Measurements from ENCODE around the gene PLXNB3. TPM values are rescaled to one million over a fixed set of nuclear protein-coding genes. Genes with fewer than 3 reads are reported as not detected.
"Not testable (repeated sequence)": the region's sequence is repeated elsewhere in the genome, so short reads cannot be mapped to it uniquely, and the experiment has no call there.

PLXNB3 gene
- total and polyA plus RNA-seq, 2 donors (not counting 1 experiment from before 2014, with no cell fraction given), result 1.9 to 4.3 TPM

DNA sequence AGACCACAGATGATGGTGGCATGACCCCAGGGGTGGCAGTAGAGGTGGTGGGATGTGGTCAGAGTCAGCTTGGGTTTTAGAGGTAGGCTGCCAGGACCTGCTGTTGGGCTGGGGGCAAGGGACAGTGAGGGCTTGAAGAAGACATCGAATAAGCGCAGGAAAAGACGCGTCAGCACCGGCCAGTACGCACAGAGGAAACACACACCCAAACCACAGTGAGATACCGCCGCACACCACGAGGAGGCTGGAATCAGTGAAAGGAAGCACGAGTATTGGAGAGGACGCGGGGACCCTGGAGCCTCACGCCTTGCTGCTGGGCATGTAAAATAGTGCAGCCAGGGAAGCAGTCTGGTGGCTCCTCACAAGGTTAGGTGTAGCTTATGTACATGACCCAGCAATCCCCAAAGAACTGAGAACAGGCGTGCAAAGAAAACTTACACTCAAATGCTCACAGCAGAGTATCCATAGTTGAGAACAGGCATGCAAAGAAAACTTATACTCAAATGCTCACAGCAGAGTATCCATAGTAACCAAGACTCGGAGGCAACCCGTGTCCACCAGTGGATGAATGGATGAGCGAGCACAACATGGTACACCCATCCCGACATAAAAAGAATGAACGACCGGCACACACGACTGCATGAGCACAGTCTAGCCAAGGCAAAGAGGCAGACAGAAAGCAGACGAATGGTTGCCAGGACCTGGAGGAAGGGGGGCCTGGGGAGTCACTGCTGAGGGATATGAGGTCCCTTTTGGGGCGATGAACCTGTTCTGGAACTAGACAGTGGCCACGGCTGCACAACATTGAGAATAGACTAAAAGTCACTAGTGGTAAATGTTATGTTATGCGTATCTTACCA is 53.0 kb downstream of the PLXNB3 start:
- DNase-seq (ENCODE audit: low read depth in 2 of 2), result no peak
- H4K20me1 ChIP-seq (ENCODE audit: control insufficient read depth, extremely low read depth, insufficient read depth, low read length), result no peaks in the 10 kb centered on the region
- H3K36me3 ChIP-seq (ENCODE audit: control insufficient read depth, insufficient read depth, low read length), result no peaks in the 10 kb centered on the region
- H3K9ac ChIP-seq (ENCODE audit: insufficient read depth, low read length), result no peak overlapping the region
- H3K79me2 ChIP-seq (ENCODE audit: control insufficient read depth, insufficient read depth, low read length), result no peaks in the 10 kb centered on the region
- no peak overlapping the region for H3K27ac ChIP-seq (ENCODE audit: insufficient read depth, low read length)
- H3K9me3 ChIP-seq (ENCODE audit: control insufficient read depth, insufficient read depth, low read depth, low read length), result no peaks in the 10 kb centered on the region
- TF ChIP-seq, protein P1, sequence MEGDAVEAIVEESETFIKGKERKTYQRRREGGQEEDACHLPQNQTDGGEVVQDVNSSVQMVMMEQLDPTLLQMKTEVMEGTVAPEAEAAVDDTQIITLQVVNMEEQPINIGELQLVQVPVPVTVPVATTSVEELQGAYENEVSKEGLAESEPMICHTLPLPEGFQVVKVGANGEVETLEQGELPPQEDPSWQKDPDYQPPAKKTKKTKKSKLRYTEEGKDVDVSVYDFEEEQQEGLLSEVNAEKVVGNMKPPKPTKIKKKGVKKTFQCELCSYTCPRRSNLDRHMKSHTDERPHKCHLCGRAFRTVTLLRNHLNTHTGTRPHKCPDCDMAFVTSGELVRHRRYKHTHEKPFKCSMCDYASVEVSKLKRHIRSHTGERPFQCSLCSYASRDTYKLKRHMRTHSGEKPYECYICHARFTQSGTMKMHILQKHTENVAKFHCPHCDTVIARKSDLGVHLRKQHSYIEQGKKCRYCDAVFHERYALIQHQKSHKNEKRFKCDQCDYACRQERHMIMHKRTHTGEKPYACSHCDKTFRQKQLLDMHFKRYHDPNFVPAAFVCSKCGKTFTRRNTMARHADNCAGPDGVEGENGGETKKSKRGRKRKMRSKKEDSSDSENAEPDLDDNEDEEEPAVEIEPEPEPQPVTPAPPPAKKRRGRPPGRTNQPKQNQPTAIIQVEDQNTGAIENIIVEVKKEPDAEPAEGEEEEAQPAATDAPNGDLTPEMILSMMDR (conservative IDR thresholded peaks at IDR 0.05 in 1 of 2, IDR thresholded peaks at IDR 0.05 in 1 of 2; ENCODE audit: low read depth in 1 of 2, low read length in 2 of 2), result no peak
- TF ChIP-seq EZH2 (IDR thresholded peaks at IDR 0.05; ENCODE audit: low read length, missing control alignments), result no peak
- H3K27me3 ChIP-seq (ENCODE audit: control insufficient read depth, insufficient read depth, low read length), result no peaks in the 10 kb centered on the region
- H3K4me2 ChIP-seq (ENCODE audit: extremely low read depth, insufficient read depth, low read length), result no peak overlapping the region
- H3K4me3 ChIP-seq (replicated peaks in 1 of 4; ENCODE audit: control extremely low read depth in 1 of 4, insufficient read depth in 1 of 4, low read depth in 3 of 4, low read length in 4 of 4), result no peak overlapping the region
- no peak overlapping the region for H2AFZ ChIP-seq (ENCODE audit: low read length)
- H3K4me1 ChIP-seq (ENCODE audit: control insufficient read depth, extremely low read depth, insufficient read depth, low read length), result no peaks in the 10 kb centered on the region

DNA sequence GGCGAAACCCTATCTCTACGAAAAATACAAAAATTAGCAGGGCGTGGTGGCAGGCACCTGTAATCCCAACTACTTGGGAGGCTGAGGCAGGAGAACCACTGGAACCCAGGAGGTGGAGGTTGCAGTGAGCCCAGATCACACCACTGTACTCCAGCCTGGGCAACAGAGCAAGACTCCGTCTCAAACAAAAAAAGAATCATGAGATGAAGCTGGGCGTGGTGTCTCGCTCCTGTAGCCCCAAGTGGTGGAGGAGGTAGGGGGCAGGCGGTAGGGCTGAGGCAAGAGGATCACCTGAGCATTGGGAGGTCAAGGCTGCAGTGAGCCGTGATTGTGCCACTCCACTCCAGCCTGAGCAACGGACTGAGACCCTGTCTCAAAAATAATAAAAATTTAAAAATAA is 54.0 kb downstream of the PLXNB3 start:
- H3K79me2 ChIP-seq (ENCODE audit: control insufficient read depth, insufficient read depth, low read length); H3K4me2 ChIP-seq (ENCODE audit: extremely low read depth, insufficient read depth, low read length); H3K27me3 ChIP-seq (ENCODE audit: control insufficient read depth, insufficient read depth, low read length); H3K9ac ChIP-seq (ENCODE audit: insufficient read depth, low read length); H4K20me1 ChIP-seq (ENCODE audit: control insufficient read depth, extremely low read depth, insufficient read depth, low read length); H3K9me3 ChIP-seq (ENCODE audit: control insufficient read depth, insufficient read depth, low read depth, low read length); DNase-seq (ENCODE audit: low read depth in 2 of 2); H3K36me3 ChIP-seq (ENCODE audit: control insufficient read depth, insufficient read depth, low read length); H2AFZ ChIP-seq (ENCODE audit: low read length); H3K4me3 ChIP-seq (replicated peaks in 1 of 4; ENCODE audit: control extremely low read depth in 1 of 4, insufficient read depth in 1 of 4, low read depth in 3 of 4, low read length in 4 of 4); H3K27ac ChIP-seq (ENCODE audit: insufficient read depth, low read length); H3K4me1 ChIP-seq (ENCODE audit: control insufficient read depth, extremely low read depth, insufficient read depth, low read length): not testable (repeated sequence)

DNA sequence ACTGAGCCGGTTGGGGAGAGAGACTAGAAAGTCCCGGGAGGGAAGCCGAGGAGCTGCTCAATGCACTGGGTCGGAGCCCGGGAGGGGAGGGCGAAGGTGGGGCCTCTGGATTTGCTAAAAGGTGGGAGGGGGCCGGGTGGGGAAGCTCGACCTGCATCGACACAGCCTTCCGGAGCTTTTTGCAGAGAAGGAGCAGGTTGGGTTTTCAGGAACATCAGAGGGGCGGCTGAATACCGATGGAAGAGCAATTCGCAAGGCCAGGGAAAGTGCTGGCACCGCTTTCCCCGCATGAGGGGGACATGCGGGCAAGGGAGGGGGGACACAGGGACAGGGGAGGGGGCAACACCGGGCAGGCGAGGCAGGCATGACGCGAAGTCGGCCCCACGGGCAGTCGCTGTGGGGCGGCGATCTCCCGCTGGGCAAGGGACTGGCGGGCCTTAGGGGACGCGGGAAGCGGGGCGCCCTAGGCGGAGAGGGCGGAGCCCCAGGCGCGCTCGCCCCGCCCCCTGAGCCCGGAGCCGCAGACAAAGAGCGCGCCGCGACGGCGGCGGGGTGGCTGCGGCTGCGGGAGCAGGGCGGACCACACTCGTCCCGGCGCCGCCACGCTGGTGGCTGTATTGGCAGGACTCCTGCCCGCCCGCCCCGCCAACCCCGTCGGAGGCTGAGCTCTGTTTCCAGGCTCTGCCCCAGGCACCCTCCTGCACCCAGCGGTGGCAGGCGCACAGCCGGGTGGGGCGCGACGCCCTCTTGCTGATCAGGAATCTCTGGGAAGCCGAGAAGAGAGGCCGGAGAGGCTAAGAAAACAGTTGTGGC is 54.7 kb downstream of the PLXNB3 start:
- no peak for DNase-seq (ENCODE audit: low read depth in 2 of 2)
- no peak overlapping the region for H2AFZ ChIP-seq (ENCODE audit: low read length)
- no peak overlapping the region for H3K27ac ChIP-seq (ENCODE audit: insufficient read depth, low read length)

More for the DNA sequence above, 54.7 kb downstream of the PLXNB3 start:
- Histone ChIP-seq H3K9me3 (ENCODE audit: control insufficient read depth, insufficient read depth, low read depth, low read length) (no peaks in the 10 kb centered on the region), H3K4me1 (ENCODE audit: control insufficient read depth, extremely low read depth, insufficient read depth, low read length) (no peaks in the 10 kb centered on the region), H3K4me2 (ENCODE audit: extremely low read depth, insufficient read depth, low read length) (peak overlapping the region; percentile 35), H3K9ac (ENCODE audit: insufficient read depth, low read length) (no peak overlapping the region), H3K4me3 (replicated peaks in 1 of 4; ENCODE audit: control extremely low read depth in 1 of 4, insufficient read depth in 1 of 4, low read depth in 3 of 4, low read length in 4 of 4) (peak overlapping the region in 1 of 4 experiments; percentile 30), H4K20me1 (ENCODE audit: control insufficient read depth, extremely low read depth, insufficient read depth, low read length) (no peaks in the 10 kb centered on the region), H3K27me3 (ENCODE audit: control insufficient read depth, insufficient read depth, low read length) (peaks cover 2% of the 10 kb centered on the region), H3K36me3 (ENCODE audit: control insufficient read depth, insufficient read depth, low read length) (no peaks in the 10 kb centered on the region), H3K79me2 (ENCODE audit: control insufficient read depth, insufficient read depth, low read length) (no peaks in the 10 kb centered on the region)
- no peak for TF ChIP-seq EZH2 (IDR thresholded peaks at IDR 0.05; ENCODE audit: low read length, missing control alignments)
- TF ChIP-seq, protein P1 (conservative IDR thresholded peaks at IDR 0.05 in 1 of 2, IDR thresholded peaks at IDR 0.05 in 1 of 2; ENCODE audit: low read depth in 1 of 2, low read length in 2 of 2), result no peak

Data from fibroblast of lung (primary cell).